Peyer's patch (tissue), 4 donors: ENCODE measurements around the gene NDST1.

Source experiments
- POLR2A ChIP-seq, 2 donors: fragments of 450-650 bp; IDR thresholded peaks; one replicate each; pipeline ENCODE4 v1.5.1; 2017; ENCODE audit warnings: antibody characterized with exemption in 2 of 2, mild to moderate bottlenecking in 2 of 2, moderate library complexity in 2 of 2
- TF ChIP-seq, protein P1 (sequence below), 6 experiments: fragments of 450-650 bp in 4 of 6; fragments of 200-600 bp in 2 of 6; sonication (generic) in 1 of 6; IDR thresholded peaks; one replicate each; pipeline ENCODE4 v1.5.1; 2017 to 2019; ENCODE audit warnings: antibody characterized with exemption in 6 of 6, mild to moderate bottlenecking in 3 of 6, moderate library complexity in 1 of 6

DNA sequence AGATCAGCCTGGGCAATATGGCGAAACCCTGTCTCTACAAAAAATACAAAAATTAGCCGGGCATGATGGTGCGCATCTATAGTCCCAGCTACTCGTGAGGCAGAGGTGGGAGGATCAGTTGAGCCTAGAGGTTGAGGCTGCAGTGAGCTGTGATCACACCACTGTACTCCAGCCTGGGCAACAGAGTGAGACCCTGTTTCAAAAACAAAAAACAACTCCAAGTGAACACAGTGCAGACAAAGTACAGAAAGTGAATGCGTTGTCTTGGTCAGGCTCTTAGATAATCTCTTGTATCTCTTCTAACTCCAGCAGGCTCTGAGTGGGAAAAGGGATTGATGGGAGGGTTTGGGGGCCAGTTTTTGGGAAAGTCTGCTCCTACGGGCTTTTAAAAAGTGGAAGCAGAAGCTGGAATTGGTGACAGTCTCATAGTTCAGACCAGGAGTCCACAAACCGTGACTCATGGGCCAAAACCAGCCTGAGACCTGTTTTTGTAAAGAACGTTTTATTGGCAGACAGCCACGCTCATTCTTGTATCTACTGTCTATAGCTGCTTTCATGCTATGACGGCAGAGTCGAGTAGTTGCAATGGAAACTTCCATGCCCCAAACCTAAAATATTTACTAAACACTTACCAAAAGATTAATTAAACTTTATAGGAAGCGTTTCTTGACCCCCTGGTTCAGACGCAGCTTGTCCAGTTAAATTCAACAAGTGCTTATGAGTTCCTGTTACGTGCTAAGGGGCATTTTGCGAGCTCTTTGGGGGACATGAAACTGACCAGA, 32.9 kb downstream of the NDST1 start:
- TF ChIP-seq, protein P1, sequence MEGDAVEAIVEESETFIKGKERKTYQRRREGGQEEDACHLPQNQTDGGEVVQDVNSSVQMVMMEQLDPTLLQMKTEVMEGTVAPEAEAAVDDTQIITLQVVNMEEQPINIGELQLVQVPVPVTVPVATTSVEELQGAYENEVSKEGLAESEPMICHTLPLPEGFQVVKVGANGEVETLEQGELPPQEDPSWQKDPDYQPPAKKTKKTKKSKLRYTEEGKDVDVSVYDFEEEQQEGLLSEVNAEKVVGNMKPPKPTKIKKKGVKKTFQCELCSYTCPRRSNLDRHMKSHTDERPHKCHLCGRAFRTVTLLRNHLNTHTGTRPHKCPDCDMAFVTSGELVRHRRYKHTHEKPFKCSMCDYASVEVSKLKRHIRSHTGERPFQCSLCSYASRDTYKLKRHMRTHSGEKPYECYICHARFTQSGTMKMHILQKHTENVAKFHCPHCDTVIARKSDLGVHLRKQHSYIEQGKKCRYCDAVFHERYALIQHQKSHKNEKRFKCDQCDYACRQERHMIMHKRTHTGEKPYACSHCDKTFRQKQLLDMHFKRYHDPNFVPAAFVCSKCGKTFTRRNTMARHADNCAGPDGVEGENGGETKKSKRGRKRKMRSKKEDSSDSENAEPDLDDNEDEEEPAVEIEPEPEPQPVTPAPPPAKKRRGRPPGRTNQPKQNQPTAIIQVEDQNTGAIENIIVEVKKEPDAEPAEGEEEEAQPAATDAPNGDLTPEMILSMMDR (IDR thresholded peaks at IDR 0.05) = no peak
- no peak for TF ChIP-seq POLR2A (IDR thresholded peaks at IDR 0.05)
